HEK293 (cell line): ENCODE measurements around the gene BCAS3.

Experiments
- GLI2 ChIP-seq: fragments of 450-650 bp; formaldehyde crosslinking; IDR thresholded peaks from 2 replicates; pipeline ENCODE4; 2017; ENCODE audit warnings: missing biosample characterization, missing genetic modification characterization, low read depth, borderline replicate concordance
- HOXD13 ChIP-seq: sonication (generic); formaldehyde crosslinking; IDR thresholded peaks from 2 replicates; pipeline ENCODE4 v1.8.0; 2022; ENCODE audit warnings: missing genetic modification reagents, borderline replicate concordance
- KLF10 ChIP-seq: fragments of 450-650 bp; IDR thresholded peaks from 2 replicates; pipeline ENCODE4 v1.5.1; 2018; ENCODE audit warnings: missing biosample characterization, mild to moderate bottlenecking, missing genetic modification characterization
- KLF16 ChIP-seq: fragments of 450-650 bp; formaldehyde crosslinking; IDR thresholded peaks from 2 replicates; pipeline ENCODE4 v1.5.1; 2017; ENCODE audit warnings: missing biosample characterization, missing genetic modification characterization
- PRDM1 ChIP-seq: fragments of 450-650 bp; formaldehyde crosslinking; IDR thresholded peaks from 2 replicates; pipeline ENCODE4; 2016; ENCODE audit warnings: missing biosample characterization, missing genetic modification characterization
- REPIN1 ChIP-seq: fragments of 450-650 bp; formaldehyde crosslinking; IDR thresholded peaks from 2 replicates; pipeline ENCODE4 v1.5.1; 2017; ENCODE audit warnings: missing biosample characterization, missing genetic modification characterization, low read depth
- TCF7L2 ChIP-seq: IDR thresholded peaks from 2 replicates; pipeline ENCODE4 v1.6.1; 2011; ENCODE audit warnings: low read depth, mild to moderate bottlenecking, inconsistent platforms, low read length, moderate library complexity, borderline replicate concordance
- TRIM28 ChIP-seq: IDR thresholded peaks from 2 replicates; pipeline ENCODE4 v1.6.1; 2011; ENCODE audit warnings: low read length, control low read depth, borderline replicate concordance
- ZNF155 ChIP-seq: fragments of 450-650 bp; formaldehyde crosslinking; IDR thresholded peaks from 2 replicates; pipeline ENCODE4 v1.5.1; 2016; ENCODE audit warnings: missing biosample characterization, missing genetic modification characterization
- ZNF175 ChIP-seq: fragments of 450-650 bp; formaldehyde crosslinking; IDR thresholded peaks from 2 replicates; pipeline ENCODE4 v1.5.1; 2016; ENCODE audit warnings: missing biosample characterization, missing genetic modification characterization
- ZNF223 ChIP-seq: fragments of 450-650 bp; formaldehyde crosslinking; IDR thresholded peaks from 2 replicates; pipeline ENCODE4 v1.5.1; 2016; ENCODE audit warnings: missing biosample characterization, missing genetic modification characterization
- ZNF521 ChIP-seq: fragments of 450-650 bp; formaldehyde crosslinking; IDR thresholded peaks from 2 replicates; pipeline ENCODE4 v1.5.1; 2017; ENCODE audit warnings: missing biosample characterization, mild to moderate bottlenecking, missing genetic modification characterization
- ZNF600 ChIP-seq: fragments of 450-650 bp; formaldehyde crosslinking; IDR thresholded peaks from 2 replicates; pipeline ENCODE4 v1.5.1; 2016; ENCODE audit warnings: missing biosample characterization, missing genetic modification characterization
- ZNF768 ChIP-seq: fragments of 450-650 bp; formaldehyde crosslinking; IDR thresholded peaks from 2 replicates; pipeline ENCODE4 v1.5.1; 2018; ENCODE audit warnings: missing biosample characterization, mild to moderate bottlenecking, missing genetic modification characterization
- ZSCAN23 ChIP-seq: fragments of 450-650 bp; formaldehyde crosslinking; IDR thresholded peaks from 2 replicates; pipeline ENCODE4 v1.5.1; 2016; ENCODE audit warnings: missing biosample characterization, missing genetic modification characterization
- TF ChIP-seq, protein P1 (sequence below): fragments of 450-650 bp; formaldehyde crosslinking; IDR thresholded peaks from 2 replicates; pipeline ENCODE4 v1.5.1; 2016; ENCODE audit warnings: missing biosample characterization, missing genetic modification characterization
- TF ChIP-seq, protein P2 (sequence below): fragments of 450-650 bp; formaldehyde crosslinking; IDR thresholded peaks from 2 replicates; pipeline ENCODE4 v1.5.1; 2016; ENCODE audit warnings: missing biosample characterization, missing genetic modification characterization, low read depth
- TF ChIP-seq, protein P3 (sequence below): fragments of 450-650 bp; formaldehyde crosslinking; IDR thresholded peaks from 2 replicates; pipeline ENCODE4 v1.5.1; 2016; ENCODE audit warnings: missing biosample characterization, missing genetic modification characterization
- TF ChIP-seq, protein P4 (sequence below): fragments of 450-650 bp; formaldehyde crosslinking; IDR thresholded peaks from 2 replicates; pipeline ENCODE4 v1.5.1; 2017; ENCODE audit warnings: missing biosample characterization, missing genetic modification characterization
- TF ChIP-seq, protein P5 (sequence below): fragments of 450-650 bp; formaldehyde crosslinking; IDR thresholded peaks from 2 replicates; pipeline ENCODE4 v1.5.1; 2016; ENCODE audit warnings: missing biosample characterization, missing genetic modification characterization
- TF ChIP-seq, protein P6 (sequence below): fragments of 450-650 bp; formaldehyde crosslinking; optimal IDR thresholded peaks from 2 replicates; pipeline ENCODE3; 2016; ENCODE audit warnings: missing biosample characterization, mild to moderate bottlenecking, missing genetic modification characterization
- TF ChIP-seq, protein P7 (sequence below): fragments of 450-650 bp; formaldehyde crosslinking; IDR thresholded peaks from 2 replicates; pipeline ENCODE4 v1.5.1; 2016; ENCODE audit warnings: missing biosample characterization, missing genetic modification characterization
- TF ChIP-seq, protein P8 (sequence below): fragments of 450-650 bp; formaldehyde crosslinking; IDR thresholded peaks from 2 replicates; pipeline ENCODE4 v1.5.1; 2016; ENCODE audit warnings: missing biosample characterization, missing genetic modification characterization

The BCAS3 gene

DNA sequence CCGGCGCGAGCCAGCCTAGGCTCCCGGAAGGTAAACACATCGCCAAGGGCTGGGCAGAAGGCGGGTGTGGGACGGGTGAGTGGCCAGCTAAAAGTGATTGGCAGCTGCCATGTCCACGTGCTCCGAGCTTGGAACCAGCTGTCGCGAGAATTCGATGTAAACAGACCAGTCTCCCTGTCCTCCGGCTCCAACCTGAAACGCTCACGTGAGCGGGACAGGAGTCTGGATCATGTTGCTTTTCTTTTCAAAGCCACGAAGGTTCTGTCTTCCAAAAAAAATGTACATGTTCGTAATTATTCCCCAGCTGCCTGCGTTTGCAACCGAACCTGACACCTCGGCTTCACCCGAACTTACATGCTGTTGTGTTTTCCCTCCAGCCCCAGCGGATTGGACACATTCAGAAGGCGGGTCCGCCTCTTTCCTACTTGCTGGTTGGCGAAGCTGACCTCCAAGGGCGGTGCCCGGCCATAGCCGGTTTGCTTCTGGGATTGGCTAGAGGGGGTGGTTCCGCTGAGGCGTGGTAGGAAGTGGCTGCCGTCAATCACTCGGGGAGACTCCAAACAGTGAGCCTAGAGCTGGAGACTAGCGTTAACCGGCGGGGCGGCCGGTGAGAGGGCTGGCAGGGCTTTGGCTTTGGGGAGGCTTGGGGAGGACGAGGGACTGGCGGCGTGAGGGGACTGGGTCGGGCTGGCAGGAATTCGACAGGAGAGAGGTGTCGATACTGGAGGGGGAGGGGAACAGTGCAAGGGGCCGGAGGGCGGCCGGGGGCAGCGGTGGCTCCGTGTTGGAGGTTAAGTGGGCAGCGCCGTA is at the start of gene BCAS3 (continued):
- TF ChIP-seq, protein P1, sequence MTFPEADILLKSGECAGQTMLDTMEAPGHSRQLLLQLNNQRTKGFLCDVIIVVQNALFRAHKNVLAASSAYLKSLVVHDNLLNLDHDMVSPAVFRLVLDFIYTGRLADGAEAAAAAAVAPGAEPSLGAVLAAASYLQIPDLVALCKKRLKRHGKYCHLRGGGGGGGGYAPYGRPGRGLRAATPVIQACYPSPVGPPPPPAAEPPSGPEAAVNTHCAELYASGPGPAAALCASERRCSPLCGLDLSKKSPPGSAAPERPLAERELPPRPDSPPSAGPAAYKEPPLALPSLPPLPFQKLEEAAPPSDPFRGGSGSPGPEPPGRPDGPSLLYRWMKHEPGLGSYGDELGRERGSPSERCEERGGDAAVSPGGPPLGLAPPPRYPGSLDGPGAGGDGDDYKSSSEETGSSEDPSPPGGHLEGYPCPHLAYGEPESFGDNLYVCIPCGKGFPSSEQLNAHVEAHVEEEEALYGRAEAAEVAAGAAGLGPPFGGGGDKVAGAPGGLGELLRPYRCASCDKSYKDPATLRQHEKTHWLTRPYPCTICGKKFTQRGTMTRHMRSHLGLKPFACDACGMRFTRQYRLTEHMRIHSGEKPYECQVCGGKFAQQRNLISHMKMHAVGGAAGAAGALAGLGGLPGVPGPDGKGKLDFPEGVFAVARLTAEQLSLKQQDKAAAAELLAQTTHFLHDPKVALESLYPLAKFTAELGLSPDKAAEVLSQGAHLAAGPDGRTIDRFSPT, result peak; percentile 86
- TF ChIP-seq ZSCAN23 (tag by site-specific recombination) (no peak), PRDM1 (tag by site-specific recombination) (no peak), ZNF521 (no peak), TCF7L2 (no peak), ZNF175 (tag by site-specific recombination) (no peak), ZNF600 (tag by site-specific recombination) (peak; percentile 54; the same call in 1 of the 2 replicates), ZNF223 (0 out of 2 replicates have a peak, but pooled peaks have one; percentile 26), REPIN1 (tag by site-specific recombination) (peak; percentile 25; the same call in 1 of the 2 replicates), HOXD13 (CRISPR knock-in tag) (no peak), TRIM28 (no peak), KLF10 (tag by site-specific recombination) (peak; percentile 67; the same call in 1 of the 2 replicates), ZNF155 (tag by site-specific recombination) (no peak), KLF16 (tag by site-specific recombination) (peak; percentile 70), ZNF768 (tag by site-specific recombination) (no peak), GLI2 (tag by site-specific recombination) (no peak)
- TF ChIP-seq, protein P2, sequence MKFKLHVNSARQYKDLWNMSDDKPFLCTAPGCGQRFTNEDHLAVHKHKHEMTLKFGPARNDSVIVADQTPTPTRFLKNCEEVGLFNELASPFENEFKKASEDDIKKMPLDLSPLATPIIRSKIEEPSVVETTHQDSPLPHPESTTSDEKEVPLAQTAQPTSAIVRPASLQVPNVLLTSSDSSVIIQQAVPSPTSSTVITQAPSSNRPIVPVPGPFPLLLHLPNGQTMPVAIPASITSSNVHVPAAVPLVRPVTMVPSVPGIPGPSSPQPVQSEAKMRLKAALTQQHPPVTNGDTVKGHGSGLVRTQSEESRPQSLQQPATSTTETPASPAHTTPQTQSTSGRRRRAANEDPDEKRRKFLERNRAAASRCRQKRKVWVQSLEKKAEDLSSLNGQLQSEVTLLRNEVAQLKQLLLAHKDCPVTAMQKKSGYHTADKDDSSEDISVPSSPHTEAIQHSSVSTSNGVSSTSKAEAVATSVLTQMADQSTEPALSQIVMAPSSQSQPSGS (tag by site-specific recombination), result no peak
- TF ChIP-seq, protein P3, sequence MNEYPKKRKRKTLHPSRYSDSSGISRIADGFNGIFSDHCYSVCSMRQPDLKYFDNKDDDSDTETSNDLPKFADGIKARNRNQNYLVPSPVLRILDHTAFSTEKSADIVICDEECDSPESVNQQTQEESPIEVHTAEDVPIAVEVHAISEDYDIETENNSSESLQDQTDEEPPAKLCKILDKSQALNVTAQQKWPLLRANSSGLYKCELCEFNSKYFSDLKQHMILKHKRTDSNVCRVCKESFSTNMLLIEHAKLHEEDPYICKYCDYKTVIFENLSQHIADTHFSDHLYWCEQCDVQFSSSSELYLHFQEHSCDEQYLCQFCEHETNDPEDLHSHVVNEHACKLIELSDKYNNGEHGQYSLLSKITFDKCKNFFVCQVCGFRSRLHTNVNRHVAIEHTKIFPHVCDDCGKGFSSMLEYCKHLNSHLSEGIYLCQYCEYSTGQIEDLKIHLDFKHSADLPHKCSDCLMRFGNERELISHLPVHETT, result 0 out of 2 replicates have a peak, but pooled peaks have one; percentile 25
- TF ChIP-seq, protein P4, sequence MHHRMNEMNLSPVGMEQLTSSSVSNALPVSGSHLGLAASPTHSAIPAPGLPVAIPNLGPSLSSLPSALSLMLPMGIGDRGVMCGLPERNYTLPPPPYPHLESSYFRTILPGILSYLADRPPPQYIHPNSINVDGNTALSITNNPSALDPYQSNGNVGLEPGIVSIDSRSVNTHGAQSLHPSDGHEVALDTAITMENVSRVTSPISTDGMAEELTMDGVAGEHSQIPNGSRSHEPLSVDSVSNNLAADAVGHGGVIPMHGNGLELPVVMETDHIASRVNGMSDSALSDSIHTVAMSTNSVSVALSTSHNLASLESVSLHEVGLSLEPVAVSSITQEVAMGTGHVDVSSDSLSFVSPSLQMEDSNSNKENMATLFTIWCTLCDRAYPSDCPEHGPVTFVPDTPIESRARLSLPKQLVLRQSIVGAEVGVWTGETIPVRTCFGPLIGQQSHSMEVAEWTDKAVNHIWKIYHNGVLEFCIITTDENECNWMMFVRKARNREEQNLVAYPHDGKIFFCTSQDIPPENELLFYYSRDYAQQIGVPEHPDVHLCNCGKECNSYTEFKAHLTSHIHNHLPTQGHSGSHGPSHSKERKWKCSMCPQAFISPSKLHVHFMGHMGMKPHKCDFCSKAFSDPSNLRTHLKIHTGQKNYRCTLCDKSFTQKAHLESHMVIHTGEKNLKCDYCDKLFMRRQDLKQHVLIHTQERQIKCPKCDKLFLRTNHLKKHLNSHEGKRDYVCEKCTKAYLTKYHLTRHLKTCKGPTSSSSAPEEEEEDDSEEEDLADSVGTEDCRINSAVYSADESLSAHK, result no peak
- TF ChIP-seq, protein P5, sequence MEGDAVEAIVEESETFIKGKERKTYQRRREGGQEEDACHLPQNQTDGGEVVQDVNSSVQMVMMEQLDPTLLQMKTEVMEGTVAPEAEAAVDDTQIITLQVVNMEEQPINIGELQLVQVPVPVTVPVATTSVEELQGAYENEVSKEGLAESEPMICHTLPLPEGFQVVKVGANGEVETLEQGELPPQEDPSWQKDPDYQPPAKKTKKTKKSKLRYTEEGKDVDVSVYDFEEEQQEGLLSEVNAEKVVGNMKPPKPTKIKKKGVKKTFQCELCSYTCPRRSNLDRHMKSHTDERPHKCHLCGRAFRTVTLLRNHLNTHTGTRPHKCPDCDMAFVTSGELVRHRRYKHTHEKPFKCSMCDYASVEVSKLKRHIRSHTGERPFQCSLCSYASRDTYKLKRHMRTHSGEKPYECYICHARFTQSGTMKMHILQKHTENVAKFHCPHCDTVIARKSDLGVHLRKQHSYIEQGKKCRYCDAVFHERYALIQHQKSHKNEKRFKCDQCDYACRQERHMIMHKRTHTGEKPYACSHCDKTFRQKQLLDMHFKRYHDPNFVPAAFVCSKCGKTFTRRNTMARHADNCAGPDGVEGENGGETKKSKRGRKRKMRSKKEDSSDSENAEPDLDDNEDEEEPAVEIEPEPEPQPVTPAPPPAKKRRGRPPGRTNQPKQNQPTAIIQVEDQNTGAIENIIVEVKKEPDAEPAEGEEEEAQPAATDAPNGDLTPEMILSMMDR (tag by site-specific recombination), result no peak
- TF ChIP-seq, protein P6, sequence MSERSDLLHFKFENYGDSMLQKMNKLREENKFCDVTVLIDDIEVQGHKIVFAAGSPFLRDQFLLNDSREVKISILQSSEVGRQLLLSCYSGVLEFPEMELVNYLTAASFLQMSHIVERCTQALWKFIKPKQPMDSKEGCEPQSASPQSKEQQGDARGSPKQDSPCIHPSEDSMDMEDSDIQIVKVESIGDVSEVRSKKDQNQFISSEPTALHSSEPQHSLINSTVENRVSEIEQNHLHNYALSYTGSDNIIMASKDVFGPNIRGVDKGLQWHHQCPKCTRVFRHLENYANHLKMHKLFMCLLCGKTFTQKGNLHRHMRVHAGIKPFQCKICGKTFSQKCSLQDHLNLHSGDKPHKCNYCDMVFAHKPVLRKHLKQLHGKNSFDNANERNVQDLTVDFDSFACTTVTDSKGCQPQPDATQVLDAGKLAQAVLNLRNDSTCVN, result no peak
- TF ChIP-seq, protein P7, sequence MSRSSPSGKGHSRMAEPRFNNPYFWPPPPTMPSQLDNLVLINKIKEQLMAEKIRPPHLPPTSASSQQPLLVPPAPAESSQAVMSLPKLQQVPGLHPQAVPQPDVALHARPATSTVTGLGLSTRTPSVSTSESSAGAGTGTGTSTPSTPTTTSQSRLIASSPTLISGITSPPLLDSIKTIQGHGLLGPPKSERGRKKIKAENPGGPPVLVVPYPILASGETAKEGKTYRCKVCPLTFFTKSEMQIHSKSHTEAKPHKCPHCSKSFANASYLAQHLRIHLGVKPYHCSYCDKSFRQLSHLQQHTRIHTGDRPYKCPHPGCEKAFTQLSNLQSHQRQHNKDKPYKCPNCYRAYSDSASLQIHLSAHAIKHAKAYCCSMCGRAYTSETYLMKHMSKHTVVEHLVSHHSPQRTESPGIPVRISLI (tag by site-specific recombination), result no peak
- TF ChIP-seq, protein P8, sequence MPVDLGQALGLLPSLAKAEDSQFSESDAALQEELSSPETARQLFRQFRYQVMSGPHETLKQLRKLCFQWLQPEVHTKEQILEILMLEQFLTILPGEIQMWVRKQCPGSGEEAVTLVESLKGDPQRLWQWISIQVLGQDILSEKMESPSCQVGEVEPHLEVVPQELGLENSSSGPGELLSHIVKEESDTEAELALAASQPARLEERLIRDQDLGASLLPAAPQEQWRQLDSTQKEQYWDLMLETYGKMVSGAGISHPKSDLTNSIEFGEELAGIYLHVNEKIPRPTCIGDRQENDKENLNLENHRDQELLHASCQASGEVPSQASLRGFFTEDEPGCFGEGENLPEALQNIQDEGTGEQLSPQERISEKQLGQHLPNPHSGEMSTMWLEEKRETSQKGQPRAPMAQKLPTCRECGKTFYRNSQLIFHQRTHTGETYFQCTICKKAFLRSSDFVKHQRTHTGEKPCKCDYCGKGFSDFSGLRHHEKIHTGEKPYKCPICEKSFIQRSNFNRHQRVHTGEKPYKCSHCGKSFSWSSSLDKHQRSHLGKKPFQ (tag by site-specific recombination), result no peak
